ENCODE data around the gene CST7. TPM values are rescaled to one million over a fixed set of nuclear protein-coding genes. Genes with fewer than 3 reads are reported as not detected.

The CST7 gene
- polyA plus RNA-seq, 5 donors = 1.3 to 1.9 (median 1.4) TPM

DNA sequence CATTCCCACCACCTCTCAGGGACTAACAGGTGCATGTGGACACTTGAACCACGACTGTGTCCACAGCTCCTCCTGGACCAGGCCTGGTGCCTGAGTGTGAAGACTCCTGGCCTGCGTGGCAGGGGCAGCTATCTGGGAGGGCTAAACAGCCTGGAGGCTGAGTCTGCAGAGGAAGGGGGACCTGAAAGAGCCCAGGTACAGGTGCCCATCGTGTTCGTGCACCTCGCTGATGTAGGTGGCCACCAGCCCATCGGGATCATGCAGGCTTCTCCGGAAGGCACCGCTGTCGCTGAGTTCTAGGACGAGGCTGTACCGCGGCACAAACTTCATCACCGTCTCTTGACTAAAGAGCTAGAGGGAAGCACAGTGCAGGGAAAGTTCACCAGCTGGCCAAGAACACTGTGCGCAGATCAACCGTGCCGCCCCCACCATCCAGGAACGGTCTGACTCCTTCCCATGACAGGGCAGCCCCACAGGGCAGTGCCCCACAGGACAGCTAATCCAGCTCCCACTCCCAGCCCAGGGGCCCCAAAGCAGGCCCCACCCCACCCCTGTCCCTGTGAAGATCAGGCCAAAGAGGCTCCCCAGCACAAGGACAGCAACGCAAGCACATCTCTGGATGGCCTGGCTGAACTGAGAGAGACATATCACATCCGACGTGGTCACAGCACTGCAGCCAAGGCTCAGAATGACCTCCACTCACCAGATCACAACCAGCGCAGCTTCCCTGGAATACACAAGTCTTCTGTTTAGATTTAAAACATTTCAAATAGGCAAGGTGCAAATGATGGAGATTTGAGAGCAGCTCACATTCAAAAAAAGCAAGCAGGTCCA is 14.8 kb downstream of the CST7 start:
- DNase-seq = no peak

DNA sequence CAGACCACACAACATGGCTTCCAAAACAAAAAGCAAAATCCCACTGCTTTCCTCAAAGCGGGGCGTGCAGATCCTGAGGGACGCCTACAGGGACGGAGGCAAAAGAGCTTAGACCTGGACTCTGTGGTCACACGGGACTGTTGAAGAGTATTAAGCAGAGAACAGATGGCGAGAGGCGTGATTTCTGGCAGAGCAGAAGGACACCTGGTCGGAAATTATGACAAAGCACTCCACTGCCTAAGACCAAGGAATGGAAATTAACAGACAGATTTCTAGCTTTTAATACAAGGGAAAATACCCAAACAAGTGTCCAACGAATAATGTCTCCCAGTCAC is 15.4 kb downstream of the CST7 start:
- DNase-seq = no peak

DNA sequence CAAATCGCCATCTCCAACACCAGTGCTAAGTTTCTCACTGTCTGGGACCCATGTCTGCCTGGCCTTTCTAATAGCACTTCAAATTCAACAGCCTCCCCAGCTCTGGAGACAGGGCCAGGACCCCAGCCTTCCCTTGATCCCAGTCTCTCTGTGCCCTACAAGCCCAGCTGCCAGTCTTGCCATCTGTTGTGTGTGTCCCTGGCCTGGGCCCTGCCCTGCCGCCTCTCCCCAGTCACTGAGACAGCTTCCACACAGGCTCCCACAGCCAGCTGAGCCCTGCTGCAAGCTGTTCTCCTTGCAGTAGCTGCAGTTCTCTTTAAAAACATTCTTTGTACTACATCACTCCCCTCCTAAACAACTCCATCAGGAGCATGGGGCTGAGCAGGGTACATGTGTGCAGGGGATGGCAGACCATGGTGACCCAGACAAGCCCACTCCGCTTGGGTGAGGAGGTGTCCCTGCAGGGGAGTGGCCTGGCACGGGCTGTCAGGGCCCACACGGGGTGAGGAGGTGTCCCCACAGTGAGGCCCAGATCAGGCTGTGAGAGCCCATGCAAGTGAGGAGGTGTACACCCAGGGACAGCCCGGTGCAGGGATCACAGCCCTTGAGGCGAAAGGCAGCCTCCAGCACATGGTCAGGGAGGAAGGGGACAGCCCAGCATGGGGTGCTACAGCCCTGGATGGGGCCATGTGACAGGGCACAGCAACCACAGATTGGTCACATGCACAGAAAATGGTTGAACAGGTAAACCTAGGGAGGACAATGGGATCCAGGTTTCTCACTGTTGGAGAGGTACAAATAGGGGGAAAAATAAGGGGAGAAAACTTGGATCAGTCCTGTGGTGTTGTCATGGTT is 16.2 kb downstream of the CST7 start:
- no peak for DNase-seq

DNA sequence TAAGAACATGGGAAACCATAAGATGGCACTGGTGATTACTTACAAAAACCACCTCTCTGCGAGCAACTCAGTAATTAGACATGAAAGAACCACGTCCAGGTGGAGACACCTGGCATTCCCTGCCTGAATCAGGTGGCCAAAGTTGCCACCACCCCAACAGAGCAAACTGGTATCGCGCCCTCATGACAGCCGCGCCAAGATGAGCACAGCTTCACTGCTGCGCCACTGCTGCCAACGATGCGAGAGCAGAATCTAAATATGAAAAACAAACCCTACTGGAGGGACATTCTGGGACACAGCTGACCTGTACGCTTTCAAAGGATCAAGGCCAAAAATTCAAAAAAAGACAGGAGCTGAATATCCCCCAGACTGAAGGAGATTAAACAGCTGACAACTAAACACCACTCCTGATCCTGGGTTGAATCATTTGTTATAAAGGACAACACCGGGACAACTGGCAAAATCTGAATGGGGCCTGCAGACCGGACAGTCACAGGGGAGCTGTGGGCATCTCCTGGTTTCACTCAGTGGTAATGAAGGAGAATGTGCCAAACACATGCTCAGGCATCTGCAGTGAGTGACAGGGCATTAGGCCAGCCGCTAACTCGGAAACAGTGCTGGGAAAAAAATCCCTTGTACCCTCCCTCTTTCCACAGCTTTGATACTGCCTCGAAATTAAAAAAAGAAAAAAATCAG is 17.4 kb downstream of the CST7 start:
- DNase-seq = no peak

DNA sequence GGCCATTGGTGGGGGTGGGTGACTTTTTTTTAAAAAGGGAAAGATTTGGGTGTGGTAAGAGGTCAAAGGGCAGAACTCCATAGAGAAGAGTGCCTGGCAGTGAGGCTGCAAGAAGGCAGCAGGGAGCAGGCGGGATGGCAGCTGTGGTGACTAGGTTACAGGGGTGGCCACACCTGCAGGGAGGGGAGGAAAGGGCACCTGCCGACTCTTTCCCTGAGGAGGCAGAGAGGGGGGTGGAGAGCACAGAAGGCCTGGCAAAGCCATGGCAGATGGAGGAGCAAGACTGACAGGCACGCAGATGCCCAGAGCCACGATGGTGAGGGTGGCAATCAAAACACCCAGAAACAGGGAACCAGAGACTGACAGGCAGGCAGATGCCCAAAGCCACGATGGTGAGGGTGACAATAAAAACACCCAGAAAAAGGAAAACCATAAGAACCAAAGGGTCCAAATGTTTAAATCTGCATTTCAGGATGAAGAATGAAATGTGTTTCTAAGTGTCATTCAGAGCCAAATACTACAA is 19.3 kb downstream of the CST7 start:
- no peak for DNase-seq

DNA sequence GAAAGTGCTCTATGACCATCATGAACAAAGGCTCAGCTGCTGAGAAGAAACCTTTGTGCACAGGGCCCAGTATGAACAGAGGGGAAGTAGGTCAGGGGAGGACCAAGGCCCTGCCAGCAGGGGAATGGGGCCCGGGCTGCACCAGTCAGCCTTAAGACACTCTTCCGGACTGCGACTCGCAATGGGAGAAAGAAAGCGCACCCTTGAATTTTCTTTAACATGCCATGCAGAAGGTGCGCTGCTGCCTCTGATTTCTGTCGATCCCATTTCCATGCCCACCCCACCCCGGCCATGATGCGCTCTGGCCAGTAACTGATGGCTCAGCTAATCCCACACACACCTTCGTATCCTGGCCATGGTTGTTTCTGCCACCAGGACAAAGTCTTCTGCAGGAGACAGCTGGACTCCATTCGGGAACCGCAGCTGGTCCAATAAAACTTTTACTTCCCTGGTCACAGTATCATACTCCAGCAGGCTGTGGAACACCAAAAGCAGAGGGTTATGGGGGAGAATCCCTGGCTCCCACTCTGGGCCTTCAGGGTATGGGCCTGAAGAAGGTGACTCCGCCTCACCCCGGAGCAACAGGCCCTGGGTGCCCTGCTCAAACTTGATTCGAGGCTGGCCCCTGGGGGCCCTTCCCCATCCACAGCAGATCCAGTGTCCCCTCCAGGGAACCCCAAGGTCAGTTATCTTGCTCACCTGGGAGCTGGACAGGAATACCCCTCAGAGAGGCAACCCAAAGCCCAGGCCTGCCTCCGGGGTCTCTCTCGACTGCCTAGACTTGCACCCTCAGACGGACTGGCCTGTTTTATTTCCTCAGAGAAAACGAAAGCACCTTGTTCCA is 20.3 kb downstream of the CST7 start:
- DNase-seq = no peak

DNA sequence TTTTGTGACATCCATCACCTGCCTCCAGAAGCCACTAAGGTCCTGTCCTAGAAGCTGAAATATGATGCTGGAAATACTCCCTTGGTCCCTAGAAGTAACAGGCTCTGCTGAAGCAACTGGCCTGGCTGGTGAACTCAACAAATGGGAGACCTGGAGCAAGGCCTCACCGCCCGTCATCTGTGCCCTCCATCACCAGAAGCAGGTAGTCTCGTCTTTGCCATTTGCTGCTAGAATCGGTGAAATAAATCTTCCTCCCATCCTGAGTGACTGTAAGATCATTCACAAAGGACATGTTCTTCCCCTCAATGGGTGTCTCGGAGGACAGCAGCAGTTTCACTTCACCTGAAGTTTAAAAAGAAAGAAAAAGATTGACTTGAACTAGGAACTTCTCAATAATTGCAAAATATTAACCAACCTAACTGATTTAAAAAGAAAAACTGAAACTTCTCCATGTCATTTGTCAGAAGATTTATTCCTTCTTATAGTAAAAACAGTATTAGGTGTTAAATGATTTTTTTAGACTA is 21.0 kb downstream of the CST7 start:
- no peak for DNase-seq

DNA sequence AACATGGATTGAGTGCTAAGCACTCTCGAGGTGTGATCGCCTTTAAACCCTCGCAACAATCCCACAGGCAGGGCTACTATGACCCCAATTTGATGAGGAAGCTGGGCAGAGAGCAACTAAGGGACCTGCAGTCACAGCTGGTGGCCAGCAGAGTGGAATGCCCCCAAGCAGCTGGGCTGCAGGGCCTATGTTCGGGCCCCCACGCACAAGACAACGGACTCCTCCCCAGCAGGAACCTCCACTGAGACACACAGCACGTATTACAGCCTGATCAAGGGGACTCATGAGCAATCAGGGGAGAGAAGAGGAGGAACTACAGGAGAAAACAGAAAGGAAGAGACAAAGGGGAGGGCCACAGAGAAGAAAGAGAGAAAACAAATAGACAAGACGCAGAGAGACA is 21.7 kb downstream of the CST7 start:
- DNase-seq = no peak

DNA sequence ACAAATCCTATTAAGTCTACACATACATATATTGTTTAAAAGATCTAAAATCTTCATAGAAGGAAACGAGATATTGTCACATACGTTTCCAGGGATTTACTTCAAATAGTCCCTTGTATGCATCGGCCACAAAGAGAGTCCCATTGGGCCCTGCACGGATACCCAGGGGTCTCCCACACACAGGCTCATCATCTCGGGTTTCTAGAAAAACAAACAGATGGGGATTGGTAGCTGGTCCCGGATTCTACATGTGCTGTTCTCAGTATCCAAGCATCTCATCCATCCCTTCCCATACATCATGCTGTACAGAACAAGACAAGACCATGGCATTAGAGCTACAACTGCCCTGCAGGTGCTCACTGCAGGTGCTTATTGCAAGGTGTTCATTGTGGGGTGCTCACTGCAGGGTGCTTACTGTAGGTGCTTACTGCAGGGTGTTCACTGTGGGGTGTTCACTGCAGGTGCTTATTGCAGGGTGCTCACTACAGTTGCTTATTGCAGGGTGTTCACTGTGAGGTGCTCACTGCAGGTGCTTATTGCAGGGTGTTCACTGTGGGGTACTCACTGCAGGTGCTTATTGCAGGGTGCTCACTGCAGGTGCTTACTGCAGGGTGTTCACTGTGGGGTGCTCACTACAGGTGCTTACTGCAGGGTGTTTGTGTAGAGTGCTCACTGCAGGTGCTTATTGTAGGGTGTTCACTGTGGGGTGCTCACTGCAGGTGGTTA is 22.5 kb downstream of the CST7 start:
- DNase-seq = no peak

DNA sequence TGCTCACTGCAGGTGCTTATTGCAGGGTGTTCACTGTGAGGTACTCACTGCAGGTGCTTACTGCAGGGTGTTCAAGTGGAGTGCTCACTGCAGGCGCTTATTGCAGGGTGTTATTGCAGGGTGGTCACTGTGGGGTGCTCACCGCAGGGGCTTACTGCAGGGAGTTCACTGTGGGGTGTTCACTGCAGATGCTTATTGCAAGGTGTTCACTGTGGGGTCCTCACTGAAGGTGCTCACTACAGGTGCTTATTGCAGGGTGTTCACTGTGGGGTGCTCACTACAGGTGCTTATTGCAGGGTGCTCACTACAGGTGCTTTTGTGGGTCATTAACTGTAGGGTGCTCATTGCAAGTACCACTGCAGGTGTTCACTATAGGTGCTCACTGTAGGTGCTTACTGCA is 23.3 kb downstream of the CST7 start:
- DNase-seq = no peak

DNA sequence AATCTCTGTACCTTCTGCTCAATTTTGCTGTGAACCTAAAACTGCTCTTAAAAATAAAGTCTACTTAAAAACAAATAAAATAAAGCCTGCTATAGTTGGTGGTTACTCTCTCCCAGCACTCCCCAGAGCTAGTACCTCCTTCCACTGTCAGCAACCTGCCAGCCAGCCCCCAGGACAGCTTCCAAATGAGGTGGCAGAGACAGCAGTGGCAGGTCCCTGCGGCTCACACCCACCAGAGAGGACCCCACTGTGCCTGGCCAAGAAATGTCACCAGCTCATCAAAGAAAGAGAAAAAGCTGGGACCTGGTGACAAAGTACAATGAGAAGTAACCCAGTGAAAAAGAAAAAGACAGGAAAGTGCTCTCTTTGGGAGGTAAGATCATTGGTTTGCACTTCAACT is 28.3 kb downstream of the CST7 start:
- DNase-seq = no peak

DNA sequence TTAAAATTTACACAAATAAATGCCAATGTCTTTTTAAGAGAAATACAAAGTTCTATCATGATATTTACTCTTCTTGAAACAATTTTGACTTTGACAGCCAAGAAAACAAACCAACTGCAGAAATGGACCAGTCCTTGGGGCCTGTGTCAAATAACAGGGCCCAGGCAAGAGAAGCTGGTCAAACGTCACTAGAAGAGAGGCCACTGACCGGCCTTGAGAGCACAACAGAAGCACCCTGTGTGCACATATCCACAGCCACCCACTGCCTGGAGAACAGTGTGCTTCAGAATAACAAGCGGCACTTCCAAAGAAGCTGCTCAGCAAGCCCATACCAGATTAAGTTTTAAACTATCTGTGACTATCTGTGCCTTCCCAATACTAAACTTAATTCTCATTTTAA is 28.7 kb downstream of the CST7 start:
- no peak for DNase-seq

DNA sequence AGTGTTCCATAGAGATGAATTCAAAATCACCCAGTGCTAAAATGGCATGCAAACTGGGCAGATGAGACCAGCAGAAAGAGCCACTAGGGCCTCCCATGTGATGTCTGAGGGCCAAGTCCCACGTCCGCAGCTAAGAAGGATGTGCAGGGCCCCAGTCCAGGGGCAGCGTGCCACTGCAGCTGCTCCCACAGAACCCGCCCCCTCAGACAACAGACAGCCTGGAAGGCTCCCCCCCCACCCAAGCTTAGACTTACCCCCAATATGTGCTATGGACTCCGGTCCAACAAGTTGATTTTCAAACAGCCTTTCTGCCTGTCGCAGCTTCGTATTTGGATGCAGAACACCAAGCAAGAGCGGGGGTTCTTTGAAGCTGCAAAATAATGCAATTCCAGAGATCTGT is 29.4 kb downstream of the CST7 start:
- no peak for DNase-seq

DNA sequence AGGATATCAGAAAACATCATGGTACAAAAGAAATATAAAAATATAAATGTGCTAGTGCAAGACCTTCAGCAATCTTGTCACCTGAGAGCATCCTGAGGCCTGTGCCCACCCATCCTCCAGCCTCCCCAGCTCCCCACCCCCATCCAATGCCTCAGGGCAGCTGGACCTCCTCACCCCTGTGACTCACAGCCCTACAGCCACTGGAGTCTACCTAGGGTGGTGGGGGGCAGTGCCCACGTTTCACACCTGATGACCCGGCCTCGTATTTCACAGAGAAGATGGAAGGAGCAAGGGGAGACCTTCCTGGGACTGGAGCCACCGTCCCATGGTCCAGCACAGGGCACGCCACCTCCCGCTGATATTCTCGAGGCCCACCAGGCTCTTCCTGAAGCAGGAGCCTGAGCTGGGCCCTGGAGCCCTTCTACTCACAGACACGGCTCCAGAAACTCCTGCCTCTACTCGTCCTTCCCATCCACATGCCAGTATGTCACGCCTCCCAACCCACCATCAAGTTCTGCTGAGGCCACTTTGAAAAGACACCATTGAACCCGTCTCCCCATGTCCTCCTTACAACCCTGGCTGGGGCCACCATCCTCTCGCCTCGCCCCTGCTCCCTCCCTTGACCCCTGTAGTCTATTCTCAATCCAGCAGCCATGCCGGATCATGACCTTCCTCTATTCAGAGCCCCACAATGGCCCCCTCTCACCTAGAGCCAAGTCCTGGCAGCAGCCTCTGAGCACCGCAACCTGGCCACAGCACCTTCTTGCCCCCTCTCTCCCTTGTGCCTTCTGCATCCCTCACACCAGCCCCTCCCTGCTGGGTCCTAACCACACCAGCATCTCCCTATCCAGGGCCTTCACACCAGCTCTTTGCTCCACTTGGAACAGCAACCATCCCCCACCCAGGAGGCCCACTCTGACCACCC is 30.2 kb downstream of the CST7 start:
- DNase-seq = no peak

DNA sequence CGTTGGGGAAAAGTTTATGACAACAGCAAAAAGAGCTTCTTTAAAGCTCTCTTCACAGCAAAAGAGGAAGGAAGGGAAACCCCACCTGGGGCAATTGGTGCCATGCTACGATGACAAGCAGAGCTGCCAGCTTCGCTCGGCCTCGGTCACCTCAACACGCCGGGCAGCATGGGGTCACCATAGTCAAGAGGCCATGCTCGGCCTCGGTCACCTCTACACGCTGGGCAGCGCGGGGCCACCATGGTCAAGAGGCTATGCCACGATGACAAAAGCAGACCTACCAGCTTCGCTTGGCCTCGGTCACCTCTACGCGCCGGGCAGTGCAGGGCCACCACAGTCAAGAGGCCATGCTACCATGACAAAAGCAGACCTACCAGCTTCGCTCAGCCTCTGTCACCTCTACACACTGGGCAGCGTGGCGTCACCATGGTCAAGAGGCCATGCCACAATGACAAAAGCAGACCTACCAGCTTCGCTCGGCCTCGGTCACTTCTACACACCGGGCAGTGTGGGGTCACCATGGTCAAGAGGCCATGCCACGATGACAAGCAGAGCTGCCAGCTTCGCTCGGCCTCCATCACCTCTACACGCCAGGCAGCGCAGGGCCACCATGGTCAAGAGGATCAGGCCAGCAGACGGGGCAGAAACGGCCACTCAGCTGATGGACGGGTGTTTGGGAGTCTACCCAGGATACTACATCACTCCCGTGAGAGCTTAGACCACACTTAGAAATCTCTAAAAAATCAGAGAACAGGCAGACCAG is 31.4 kb downstream of the CST7 start:
- DNase-seq = no peak

DNA sequence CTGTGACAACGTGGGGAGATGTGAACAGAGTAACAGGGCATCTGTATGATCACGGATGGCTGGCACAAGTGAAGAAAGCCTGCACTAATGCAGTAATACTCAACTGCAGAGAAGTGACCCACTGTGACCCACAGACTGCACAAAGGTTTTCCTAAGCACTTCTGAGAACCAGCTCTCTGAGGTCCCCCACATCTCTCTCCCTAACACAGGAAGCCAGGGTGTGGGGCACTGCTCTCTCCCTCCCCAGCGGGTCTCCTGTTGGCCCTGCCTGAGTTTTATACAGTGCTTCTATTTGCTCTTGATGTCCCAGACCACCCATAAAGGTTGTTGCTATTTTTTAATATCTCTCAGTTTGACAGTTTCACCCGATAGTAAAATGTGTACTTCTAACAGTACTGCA is 32.2 kb downstream of the CST7 start:
- DNase-seq = no peak

DNA sequence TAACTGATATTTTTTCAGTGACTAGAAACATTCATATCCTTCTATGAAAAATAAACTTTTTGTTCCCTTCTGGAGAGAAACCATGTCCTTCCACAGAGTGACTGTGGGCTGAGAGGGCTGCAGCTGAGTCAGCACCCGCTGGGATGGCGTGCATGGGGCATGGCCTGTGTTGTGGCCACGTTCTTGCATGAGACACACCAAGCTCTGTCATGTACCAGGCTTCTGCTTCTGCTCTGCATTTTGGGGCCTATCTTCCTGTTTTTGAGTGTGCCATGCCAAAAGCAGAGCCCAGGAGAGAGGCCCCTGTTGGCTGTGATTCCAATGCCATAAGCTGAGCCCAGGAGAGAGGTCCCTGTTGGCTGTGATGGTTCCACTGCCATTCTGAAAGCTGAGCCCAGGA is 32.7 kb downstream of the CST7 start:
- no peak for DNase-seq

DNA sequence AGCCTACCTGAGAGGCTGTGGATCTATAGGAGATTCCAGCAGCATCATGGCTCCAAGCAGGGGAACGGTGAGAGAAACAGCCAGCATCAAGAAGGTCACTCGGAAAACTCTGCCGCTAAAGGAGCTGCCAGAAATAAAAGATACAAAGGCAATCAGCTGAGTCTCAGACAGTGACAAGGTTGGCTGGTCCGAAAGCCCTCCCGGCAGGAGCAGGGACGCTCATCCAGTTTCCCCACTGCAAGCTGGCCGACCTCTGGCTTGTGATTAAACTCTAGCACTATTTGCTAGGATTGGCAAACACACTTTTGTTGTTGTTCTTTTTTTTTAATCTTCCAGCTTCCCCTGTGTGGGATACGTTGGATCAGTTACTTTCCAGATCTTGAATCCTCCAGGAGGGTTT is 34.8 kb downstream of the CST7 start:
- no peak for DNase-seq

Data from right lung (tissue), 5 donors.